ENCODE data around the gene CCDC69.

DNA sequence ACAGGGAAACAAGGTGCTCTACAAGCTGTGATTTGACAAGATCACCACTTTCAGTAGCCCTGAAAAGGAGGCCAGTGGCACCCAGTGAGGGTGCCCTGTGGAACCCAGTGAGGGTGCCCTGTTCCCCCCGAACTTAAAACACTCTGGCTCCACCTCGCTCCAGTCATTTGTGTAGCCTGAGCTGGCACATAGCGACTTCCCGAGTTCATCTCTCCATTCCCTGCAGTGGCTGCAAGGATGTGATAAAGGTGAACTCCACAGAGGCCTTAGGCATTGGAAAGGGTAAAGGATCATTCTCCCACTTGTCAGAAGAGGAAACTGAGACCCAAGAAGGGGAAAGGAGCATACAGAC, 44.4 kb downstream of the CCDC69 start:
- TF ChIP-seq TAF1 (IDR thresholded peaks at IDR 0.05; ENCODE audit: borderline replicate concordance, low read depth, low read length) (no peak), POLR2A (IDR thresholded peaks at IDR 0.05; ENCODE audit: low read depth, low read length) (no peak)
